ENCODE results near the gene PAX2.
"Not testable (repeated sequence)": the region's sequence is repeated elsewhere in the genome, so short reads cannot be mapped to it uniquely, and the experiment has no call there.

Gene PAX2

DNA sequence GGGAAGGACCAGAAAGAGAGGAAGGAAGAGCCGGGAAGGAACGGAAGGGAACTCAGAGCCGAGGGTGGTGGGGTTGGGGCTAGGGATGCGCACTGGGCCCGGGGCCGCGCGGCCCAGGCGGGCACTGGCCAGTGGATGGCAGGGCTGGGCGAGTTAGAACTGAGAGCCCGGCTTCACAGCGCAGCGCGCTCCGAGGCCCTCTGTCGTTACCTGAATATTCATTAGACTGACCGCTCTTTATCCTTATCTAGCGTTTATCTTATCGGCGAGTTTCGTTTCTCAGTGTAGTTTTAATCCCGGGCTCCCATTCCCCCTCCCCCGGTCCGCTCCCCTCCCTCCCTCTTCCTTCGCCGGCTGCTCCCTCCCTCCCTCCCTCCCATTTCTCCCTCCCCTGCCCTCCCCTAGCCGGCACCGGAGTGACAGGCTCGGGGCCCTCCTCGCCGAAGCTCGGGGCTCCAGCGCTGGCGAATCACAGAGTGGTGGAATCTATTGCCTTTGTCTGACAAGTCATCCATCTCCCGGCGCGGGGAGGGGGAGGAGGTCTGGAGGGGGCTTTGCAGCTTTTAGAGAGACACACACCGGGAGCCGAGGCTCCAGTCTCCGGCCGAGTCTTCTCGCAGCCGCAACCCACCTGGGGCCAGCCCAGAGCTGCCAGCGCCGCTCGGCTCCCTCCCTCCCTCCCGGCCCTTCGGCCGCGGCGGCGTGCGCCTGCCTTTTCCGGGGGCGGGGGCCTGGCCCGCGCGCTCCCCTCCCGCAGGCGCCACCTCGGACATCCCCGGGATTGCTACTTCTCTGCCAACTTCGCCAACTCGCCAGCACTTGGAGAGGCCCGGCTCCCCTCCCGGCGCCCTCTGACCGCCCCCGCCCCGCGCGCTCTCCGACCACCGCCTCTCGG, at the start of gene PAX2:
TSS of gene PAX2 (plus strand) at position 596 of the 895 bp plus-strand sequence. CDS start 679 bp downstream, outside the sequence.
- intact Hi-C loops (cut with DNase I) = loop anchor here (5.0 to 10.0 kb wide), 2 partner anchors 130 to 183 kb away; no protein-coding TSS in a partner anchor
- peak in 1 of 10 donors; percentile 68 for DNase-seq

DNA sequence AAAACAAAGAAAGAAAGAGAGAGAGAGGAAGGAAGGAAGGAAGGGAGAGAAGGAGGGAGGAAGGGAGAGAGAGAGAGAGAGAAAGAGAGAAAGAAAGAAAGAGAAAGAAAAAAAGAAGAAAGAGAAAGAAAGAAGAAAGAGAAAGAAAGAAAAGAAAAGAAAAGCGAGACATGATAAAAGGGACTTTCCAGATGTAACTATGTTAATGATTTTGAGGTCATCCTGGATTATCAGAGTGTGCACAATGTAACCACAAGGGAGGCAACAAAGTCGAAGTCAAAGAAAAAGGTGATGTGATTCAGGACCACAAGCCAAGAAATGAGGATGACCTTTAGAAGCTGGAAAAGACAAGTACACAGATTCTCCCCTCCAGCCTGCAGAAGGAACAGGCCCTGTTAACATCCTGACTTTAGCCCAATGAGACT, 48.9 kb upstream of the PAX2 start:
- intact Hi-C loops (cut with DNase I) = no loop called here
- DNase-seq = no peak

GRCh38 chr10:100697070-100697469, 48.3 kb upstream of the PAX2 start:
- DNase-seq = no peak
- intact Hi-C loops (cut with DNase I) = no loop called here

- intact Hi-C loops (cut with DNase I) = no loop called here
- DNase-seq = no peak
Observed at GRCh38 chr10:100697631-100698030, 47.8 kb upstream of the PAX2 start.

GRCh38 chr10:100701704-100702103, 43.7 kb upstream of the PAX2 start:
- intact Hi-C loops (cut with DNase I); DNase-seq: not testable (repeated sequence)

- intact Hi-C loops (cut with DNase I) = no loop called here
- no peak for DNase-seq
Observed at GRCh38 chr10:100705139-100705538, 40.2 kb upstream of the PAX2 start.

DNA sequence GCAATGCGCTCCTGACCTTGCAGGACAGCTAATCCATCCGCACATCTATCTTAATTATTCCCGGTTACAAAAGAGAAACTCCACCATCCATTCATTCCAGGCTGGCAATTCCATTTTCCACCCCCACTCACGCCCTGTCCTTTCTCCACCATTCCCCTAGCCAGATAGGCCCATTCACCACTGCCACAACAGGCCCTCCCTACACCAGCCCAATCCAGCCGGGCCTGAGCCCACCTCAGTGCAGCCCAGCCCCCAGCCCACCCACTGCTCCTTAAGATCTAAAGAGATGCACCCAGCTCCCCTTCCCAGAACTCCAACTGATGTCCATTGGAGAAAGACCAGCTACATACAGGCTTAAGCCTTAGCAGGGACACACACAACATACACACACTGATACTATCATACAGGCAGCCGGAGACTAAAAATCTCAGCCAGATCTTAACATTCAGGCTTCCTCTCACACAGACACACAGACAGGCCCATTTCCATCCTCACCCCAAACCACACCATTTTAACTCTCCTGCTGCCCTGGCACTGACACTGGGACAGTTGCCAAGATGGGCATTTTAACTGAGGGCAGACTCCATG, 38.0 kb upstream of the PAX2 start:
- intact Hi-C loops (cut with DNase I) = no loop called here
- DNase-seq = no peak

DNA sequence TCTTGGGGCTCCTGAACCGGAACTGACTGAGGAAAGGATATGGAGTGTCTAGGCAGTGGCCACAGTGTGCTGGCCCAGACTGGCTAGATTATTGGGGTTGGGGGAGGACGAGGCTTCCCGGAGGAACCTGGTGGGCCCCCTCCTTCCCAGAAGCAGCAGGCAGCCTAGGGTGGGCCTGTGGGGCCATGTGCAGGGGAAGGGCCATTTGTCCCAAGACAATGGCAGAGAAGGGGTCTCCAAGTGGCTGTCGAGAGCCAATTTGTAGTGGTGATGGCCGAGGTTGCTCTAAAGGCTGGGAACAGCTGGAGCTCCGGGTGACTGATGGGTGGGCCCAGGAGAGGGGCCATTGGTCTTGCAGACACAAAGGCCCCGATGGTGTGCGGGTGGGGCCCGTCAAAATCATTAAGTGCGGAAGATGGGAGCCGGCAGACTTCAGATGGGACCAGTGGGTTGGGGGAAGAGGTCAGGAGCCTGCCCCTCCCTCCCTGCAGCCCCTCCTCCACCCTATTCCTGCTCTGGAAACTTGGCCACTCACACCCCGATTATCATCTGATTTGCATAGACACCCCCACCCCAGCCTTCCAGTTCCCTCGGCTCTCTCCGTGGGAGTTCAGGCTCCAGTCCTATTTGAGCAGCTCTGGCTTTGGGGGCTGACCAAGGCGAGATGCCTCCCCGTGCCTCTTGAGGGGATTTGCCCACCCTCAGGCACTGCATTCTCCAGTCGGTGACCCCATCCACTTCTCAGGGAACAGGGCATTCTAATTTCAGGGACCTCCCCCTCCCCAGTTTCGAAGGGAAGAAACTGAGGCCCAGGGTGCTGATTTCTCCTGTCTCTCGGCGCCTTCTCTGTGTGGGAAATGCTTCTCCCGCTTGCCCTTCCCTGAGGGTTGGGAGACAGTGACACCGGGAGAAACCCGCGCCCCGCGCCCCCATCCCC, 36.0 kb upstream of the PAX2 start:
- intact Hi-C loops (cut with DNase I) = no loop called here

DNA sequence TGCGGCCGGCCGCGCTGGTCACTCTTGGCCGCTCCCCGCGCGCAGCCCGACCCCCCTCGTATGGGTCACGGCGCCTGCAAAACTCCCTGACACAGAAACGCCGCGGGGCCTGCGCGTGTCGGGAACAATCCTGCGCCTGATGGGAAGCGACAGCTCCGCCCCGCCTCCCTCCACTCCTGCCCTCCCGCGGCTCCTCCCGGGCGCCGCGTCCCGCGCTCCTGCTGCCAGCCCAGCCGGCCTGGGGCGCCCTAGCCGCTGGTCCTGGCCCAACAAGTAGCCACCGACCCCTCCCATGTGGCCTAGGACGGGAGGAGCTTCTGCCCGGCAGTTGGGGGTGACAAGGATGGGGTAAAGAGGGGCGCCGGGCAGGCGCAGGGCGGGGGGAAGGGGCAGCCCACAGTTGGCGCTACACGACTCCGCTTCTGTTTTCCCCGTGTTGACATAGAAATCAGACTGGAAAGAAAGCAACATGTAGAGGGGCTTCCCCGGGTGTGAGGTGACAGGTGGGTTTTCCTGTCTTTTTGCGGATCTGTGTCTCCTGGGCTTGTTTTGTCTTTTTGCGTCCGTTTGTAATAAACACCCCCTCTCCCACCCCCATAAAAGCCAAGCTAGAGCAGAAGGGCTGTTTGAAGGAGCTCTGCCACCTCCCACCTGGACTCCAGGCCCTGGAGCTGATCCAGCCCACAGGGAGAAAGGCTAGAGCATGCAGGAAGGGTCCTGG, 35.1 kb upstream of the PAX2 start:
- intact Hi-C loops (cut with DNase I) = no loop called here
- no peak for DNase-seq

More for the DNA sequence above, 36.0 kb upstream of the PAX2 start:
- no peak for DNase-seq

GRCh38 chr10:100713049-100713858, 32.1 kb upstream of the PAX2 start:
- DNase-seq = no peak
- intact Hi-C loops (cut with DNase I) = no loop called here

DNA sequence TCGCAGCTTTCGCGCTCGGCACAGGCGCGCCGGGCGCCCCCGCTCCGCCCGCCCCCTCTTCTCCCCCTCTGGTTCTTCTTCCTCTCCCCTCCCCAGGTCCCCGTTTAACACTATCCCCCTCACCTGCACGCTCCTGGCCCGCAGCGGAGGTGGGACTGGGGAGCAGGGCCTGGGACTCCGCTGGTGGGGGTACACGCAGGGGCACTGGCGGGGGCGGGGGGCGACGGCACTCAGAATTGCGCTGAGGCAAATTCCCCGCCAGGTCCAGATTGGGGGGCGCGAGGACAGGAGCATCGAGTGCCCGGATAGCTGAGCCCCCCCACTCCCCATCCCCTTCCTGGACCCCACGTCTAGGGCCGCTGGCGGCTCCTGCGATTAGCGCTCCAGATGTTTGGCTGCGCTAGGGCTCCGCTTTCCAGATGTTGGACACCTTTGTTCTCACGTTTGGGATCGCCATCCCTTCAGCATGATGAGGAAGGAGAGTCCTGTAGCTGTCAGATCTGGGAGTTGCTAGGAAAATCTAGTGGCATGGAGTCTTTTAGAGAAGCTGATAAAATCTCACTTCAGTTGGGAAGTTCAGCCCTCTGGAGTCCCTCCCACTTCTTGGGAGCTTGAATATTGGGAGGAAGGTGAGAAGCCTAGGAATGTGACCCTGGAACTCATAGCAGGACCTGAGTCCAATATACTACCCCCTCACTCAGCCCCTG, 31.4 kb upstream of the PAX2 start:
- intact Hi-C loops (cut with DNase I) = no loop called here
- DNase-seq = no peak

DNA sequence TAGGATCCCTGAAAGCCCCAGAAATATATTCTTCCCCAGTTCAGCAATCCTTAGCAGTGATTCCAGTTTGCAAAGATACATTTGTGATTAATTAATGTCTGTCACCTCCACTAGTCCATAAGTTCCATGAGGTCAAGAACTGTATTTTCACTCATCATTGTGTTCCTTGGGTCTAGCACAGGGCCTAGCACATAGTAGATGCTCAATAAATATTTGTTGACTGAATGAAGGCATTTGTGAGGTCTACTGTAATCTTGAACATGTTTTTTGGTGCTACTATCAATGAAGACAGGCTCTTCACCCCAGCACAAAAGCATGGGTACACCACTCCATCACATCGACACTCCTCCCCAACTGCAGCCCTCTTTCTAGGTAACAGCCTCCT, 30.8 kb upstream of the PAX2 start:
- intact Hi-C loops (cut with DNase I) = no loop called here
- no peak for DNase-seq

DNA sequence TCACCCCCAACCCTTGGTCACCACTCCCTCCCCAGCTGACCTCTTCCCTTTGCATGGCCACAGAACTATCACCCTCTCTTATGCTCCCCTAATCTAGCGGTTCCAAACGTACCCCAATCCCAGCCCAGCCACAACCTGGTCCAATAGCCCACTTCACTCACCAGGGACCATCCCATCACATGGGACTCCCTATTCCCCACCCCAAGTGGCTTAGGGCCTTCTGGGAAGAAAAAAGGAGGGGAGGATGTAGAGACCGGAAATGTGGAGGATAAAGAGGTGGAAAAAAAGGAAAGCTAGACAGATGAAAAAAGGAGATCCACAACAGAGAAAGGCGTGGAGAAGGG, 30.3 kb upstream of the PAX2 start:
- DNase-seq = no peak
- intact Hi-C loops (cut with DNase I) = no loop called here

DNA sequence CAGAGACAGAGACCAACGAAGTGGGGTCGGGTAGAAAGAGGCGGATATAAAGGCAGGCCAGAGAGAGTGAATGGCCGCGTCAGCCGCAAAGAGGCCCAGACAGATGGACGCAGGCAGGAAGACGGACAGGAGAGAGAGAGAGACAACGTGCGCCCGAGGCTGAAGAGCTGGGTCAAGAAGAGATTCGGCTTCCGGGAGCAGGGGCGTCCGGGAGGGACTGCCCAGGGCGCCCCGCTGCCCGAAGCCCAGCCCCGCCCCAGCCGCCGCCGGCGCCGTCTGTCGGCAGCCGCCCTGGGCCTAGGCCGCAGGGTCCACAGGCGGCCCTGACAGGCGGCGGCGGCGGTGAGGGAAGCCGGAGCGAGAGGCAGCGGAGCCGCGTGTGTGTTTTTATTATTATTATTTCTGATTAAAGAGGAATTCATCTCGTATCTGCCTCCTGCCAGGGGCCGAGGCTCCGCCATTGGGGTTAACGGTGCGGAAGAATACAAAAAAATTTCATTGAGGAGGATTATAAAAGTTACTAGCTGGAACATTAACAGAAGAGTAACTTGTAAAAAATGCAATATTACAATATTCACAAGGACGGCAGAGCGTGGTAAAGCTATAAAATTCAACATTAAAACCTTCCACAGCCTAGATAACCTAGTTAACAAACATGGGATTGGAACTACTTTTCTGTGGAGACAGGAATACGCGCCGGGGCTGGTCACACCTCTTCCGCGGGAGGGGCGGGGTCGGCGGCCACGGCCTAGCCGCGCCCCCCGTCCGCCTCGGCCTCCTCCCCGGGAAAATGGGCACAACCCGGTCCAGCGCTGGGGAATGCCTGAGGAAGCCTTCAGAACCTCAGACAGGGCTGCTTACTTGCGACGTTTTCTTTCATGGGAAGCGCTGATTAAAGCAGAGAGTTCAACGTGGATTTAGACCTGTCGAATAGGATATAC, 29.7 kb upstream of the PAX2 start:
- intact Hi-C loops (cut with DNase I) = no loop called here
- DNase-seq = no peak

GRCh38 chr10:100717166-100717565, 28.2 kb upstream of the PAX2 start:
- intact Hi-C loops (cut with DNase I) = no loop called here
- DNase-seq = no peak

DNA sequence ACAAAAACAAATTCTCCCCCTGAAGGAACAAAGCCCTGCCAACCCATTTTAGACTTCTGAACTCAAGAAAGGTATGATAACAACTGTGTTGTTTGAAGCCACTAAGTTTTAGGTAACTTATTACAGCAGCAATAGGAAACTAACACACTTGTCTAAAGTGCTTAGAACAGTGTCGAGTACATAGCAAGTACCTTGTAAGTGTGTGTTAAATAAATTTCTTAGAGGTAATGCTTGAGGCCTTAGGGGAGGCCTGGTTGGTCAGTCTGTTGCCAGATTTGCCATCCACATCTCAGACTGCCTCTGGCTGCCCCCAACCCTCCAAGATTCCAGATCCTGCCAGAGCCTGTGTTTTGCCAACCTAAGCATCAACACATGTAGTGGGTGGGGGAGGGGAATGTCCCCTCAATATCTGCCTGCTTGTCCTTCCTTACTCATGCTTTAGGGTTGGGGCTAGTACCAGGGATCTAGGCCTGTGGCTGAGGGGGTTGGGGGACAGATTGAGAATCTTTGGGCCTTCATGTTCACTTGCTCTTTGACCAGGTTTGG, 27.1 kb upstream of the PAX2 start:
- no peak for DNase-seq
- intact Hi-C loops (cut with DNase I) = no loop called here

DNA sequence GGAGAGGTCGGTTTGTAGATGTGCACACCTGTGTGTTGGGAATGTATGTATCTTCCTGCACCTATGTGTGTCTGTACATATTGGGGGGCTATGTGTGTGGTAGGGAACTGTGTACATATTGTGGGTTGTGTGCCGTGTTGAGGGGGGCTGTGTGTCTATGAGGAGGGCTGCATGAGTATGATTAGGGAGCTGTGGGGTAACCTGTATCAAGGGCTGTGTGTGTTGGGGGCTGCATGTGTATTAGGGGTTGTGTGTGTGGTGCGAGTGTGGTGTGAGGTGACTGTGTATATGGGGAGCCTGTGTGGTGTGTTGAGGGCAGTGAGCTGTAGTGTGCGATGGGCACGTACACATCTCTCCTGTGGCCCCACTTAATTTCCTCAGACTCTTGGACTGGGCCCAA, 22.2 kb upstream of the PAX2 start:
- DNase-seq = no peak
- intact Hi-C loops (cut with DNase I) = no loop called here

Data from posterior cingulate gyrus (tissue), 11 donors.